CD4-positive, alpha-beta T cell (primary cell): Measurements from ENCODE around the gene ENOX1. TPM values are rescaled to one million over a fixed set of nuclear protein-coding genes. Genes with fewer than 3 reads are reported as not detected.

Source experiments
- ATAC-seq: fragments of 200-7000 bp; cut with Tn5 transposase; one replicate; pipeline ENCODE4 v1.10.0; 2022; ENCODE audit warnings: mild to moderate bottlenecking; ENCODE audit not compliant: poor library complexity
- CTCF ChIA-PET: fragments of 350-600 bp; sonication (Branson Sonifier 250); formaldehyde crosslinking; loops from one replicate; lab custom pipeline; 2021; ENCODE audit warnings: antibody characterized with exemption, inconsistent platforms; lab: Charles Lee
- POLR2A ChIA-PET: fragments of 350-600 bp; sonication (Branson Sonifier 250); formaldehyde crosslinking; loops from one replicate; lab custom pipeline; 2021; ENCODE audit warnings: antibody characterized with exemption, inconsistent platforms; lab: Charles Lee
- DNase-seq, 14 experiments: peaks; one replicate each; pipeline ENCODE4 v3.0.0-alpha.2; 2013 to 2020; ENCODE audit warnings: mixed read lengths in 2 of 14
- H3K27ac ChIP-seq, 2 donors: one replicate each; pipeline versions ENCODE4 v1.5.1 to v1.7.0; 2013; ENCODE audit warnings: low read length in 2 of 2, low read depth in 1 of 2, mild to moderate bottlenecking in 1 of 2
- H3K27me3 ChIP-seq, 2 experiments: 1 replicate in 1 of 2; 2 replicates in 1 of 2; pipeline versions ENCODE4 v1.6.1 to v1.7.0; 2013; ENCODE audit warnings: low read length in 2 of 2, control low read depth in 1 of 2, mild to moderate bottlenecking in 1 of 2, moderate library complexity in 1 of 2; ENCODE audit not compliant: insufficient read depth in 2 of 2, control insufficient read depth in 1 of 2
- H3K36me3 ChIP-seq: one replicate; pipeline ENCODE4 v1.6.1; 2013; ENCODE audit warnings: low read length, control low read depth; ENCODE audit not compliant: insufficient read depth
- H3K4me1 ChIP-seq: one replicate; pipeline ENCODE4 v1.6.1; 2013; ENCODE audit warnings: low read length, control low read depth; ENCODE audit not compliant: insufficient read depth
- H3K4me3 ChIP-seq: one replicate; pipeline ENCODE4 v1.5.1; 2013; ENCODE audit warnings: mild to moderate bottlenecking, low read length, moderate library complexity
- H3K9me3 ChIP-seq, 2 experiments: 1 replicate in 1 of 2; 2 replicates in 1 of 2; pipeline versions ENCODE4 v1.6.1 to v1.7.0; 2013; ENCODE audit warnings: low read length in 2 of 2, mild to moderate bottlenecking in 2 of 2, control low read depth in 1 of 2, moderate library complexity in 1 of 2; ENCODE audit not compliant: control insufficient read depth in 1 of 2, insufficient read depth in 1 of 2
- H3K27ac Mint-ChIP-seq: one replicate; pipeline ENCODE4 v1.8.0; 2020; ENCODE audit warnings: mixed read lengths
- H3K27me3 Mint-ChIP-seq: one replicate; pipeline ENCODE4 v1.8.0; 2021; ENCODE audit warnings: mixed read lengths
- H3K36me3 Mint-ChIP-seq: one replicate; pipeline ENCODE4 v1.8.0; 2021; ENCODE audit warnings: low read depth, mixed read lengths
- H3K4me1 Mint-ChIP-seq: one replicate; pipeline ENCODE4 v1.8.0; 2021; ENCODE audit warnings: low read depth, mixed read lengths
- H3K4me3 Mint-ChIP-seq: one replicate; pipeline ENCODE4 v1.8.0; 2020; ENCODE audit warnings: mild to moderate bottlenecking, mixed read lengths
- H3K9me3 Mint-ChIP-seq: one replicate; pipeline ENCODE4 v1.8.0; 2020; ENCODE audit warnings: mixed read lengths
- CTCF ChIP-seq: fragments of 200-600 bp; IDR thresholded peaks from one replicate; pipeline ENCODE4 v1.8.0; 2022; ENCODE audit warnings: antibody characterized with exemption, mild to moderate bottlenecking
- intact Hi-C, 2 experiments: fragments of 100-400 bp; cut with DNase I in 1 of 2; cut with micrococcal nuclease in 1 of 2; formaldehyde crosslinking; loops; one replicate each; pipeline versions ENCODE4 v1.15.1 to v1.9.0; 2023 to 2025; cut with DNase I, micrococcal nuclease
- total RNA-seq, 174 experiments: library from RNA in 2 of 174; stranded (reverse) in 2 of 174; gene quantifications; one replicate each; pipeline ENCODE4 v1.2.3 and lab custom pipeline; 2021 to 2026

Gene ENOX1
- total RNA-seq, 2 experiments from 2014 or later, result not detected

- no peaks in the 10 kb centered on the region for H3K9me3 ChIP-seq
- H3K36me3 Mint-ChIP-seq, result no peaks in the 10 kb centered on the region
- H3K36me3 ChIP-seq, result no peaks in the 10 kb centered on the region
- no peak overlapping the region for H3K4me3 ChIP-seq
- POLR2A ChIA-PET, result no interaction called here
- CTCF ChIA-PET, result no interaction called here
- intact Hi-C loops, result no loop called here
- TF ChIP-seq CTCF, result no peak
- DNase-seq, result no peak
- H3K27me3 Mint-ChIP-seq, result no peaks in the 10 kb centered on the region
- no peaks in the 10 kb centered on the region for H3K9me3 Mint-ChIP-seq
- no peaks in the 10 kb centered on the region for H3K4me1 ChIP-seq
- ATAC-seq, result no peak
- H3K4me1 Mint-ChIP-seq, result no peaks in the 10 kb centered on the region
- peaks cover 0 to 5% of the 10 kb centered on the region in 2 experiments for H3K27me3 ChIP-seq
- H3K27ac Mint-ChIP-seq, result no peak overlapping the region
- H3K4me3 Mint-ChIP-seq, result no peak overlapping the region
- no peak overlapping the region for H3K27ac ChIP-seq
Observed at GRCh38 chr13:43441464-43441863, 345.3 kb downstream of the ENOX1 start.

DNA sequence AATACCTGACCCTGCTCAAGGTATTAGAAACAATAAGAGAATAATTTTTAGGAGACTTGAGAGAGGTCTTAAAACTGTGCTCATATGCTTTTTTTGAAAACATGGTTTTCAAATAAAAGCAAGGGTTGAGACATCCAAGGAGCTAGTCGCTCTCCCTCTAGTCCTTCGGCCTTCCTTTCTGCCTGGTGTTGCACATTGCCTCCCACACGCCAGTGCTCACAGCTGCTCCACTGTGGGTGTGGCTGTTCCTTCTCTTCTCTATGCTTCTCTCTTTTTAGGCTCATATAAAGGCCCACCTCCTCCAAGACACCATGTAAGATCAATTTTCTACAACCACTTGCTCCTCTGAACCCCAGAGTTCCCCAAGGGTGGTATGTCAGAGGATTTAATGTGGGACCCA lies 352.6 kb downstream of the ENOX1 start:
- no peak overlapping the region for H3K27ac ChIP-seq
- ChIA-PET CTCF (no interaction called here), POLR2A (interaction anchor here (0.7 kb wide), 1 partner anchor 96 kb away, joined by 3 read pairs; no protein-coding TSS in a partner anchor)
- no peak for DNase-seq
- no peak for ATAC-seq
- Mint-ChIP-seq H3K27me3 (no peaks in the 10 kb centered on the region), H3K4me1 (no peaks in the 10 kb centered on the region), H3K36me3 (no peaks in the 10 kb centered on the region), H3K9me3 (no peaks in the 10 kb centered on the region), H3K27ac (no peak overlapping the region), H3K4me3 (no peak overlapping the region)
- H3K36me3 ChIP-seq, result no peaks in the 10 kb centered on the region
- TF ChIP-seq CTCF, result no peak
- H3K27me3 ChIP-seq, result peaks cover 0 to 6% of the 10 kb centered on the region in 2 experiments
- H3K4me1 ChIP-seq, result no peaks in the 10 kb centered on the region
- intact Hi-C loops, result no loop called here
- no peaks in the 10 kb centered on the region for H3K9me3 ChIP-seq
- no peak overlapping the region for H3K4me3 ChIP-seq

DNA sequence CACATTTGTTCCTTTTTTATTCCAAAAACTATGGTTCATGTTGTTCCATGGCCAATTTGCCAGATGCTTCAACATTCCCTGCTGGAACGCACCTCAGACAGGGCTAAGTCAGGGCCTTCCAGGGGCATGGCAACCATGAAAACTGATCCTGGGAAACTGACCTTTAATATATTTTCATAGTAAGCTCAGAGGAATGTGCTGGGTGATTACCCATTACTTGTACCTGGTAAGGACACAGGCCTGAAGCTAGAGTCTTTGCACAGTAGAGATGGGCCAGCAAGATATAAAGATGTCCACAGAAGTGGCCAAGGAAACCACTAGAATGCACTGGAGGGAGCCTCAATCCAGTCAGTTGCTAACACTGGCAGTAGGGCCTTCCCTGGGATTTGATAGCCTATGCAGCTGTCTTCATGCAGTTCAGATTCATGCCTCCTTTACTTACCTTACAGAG lies 353.1 kb downstream of the ENOX1 start:
- H3K27me3 Mint-ChIP-seq, result no peaks in the 10 kb centered on the region
- no peaks in the 10 kb centered on the region for H3K9me3 Mint-ChIP-seq
- Histone ChIP-seq H3K36me3 (no peaks in the 10 kb centered on the region), H3K27ac (no peak overlapping the region), H3K9me3 (no peaks in the 10 kb centered on the region), H3K4me1 (no peaks in the 10 kb centered on the region), H3K27me3 (peaks cover 0 to 6% of the 10 kb centered on the region in 2 experiments), H3K4me3 (no peak overlapping the region)
- ATAC-seq (no peak), DNase-seq (no peak)
- POLR2A ChIA-PET, result interaction anchor here (0.7 kb wide), 1 partner anchor 96 kb away, joined by 3 read pairs; no protein-coding TSS in a partner anchor
- no peaks in the 10 kb centered on the region for H3K4me1 Mint-ChIP-seq
- TF ChIP-seq CTCF, result no peak
- H3K36me3 Mint-ChIP-seq, result no peaks in the 10 kb centered on the region
- CTCF ChIA-PET, result no interaction called here
- intact Hi-C loops, result no loop called here
- no peak overlapping the region for H3K4me3 Mint-ChIP-seq
- no peak overlapping the region for H3K27ac Mint-ChIP-seq
